Vagina (tissue), 2 donors: ENCODE data around the gene KRT39. TPM values are rescaled to one million over a fixed set of nuclear protein-coding genes. Genes with fewer than 3 reads are reported as not detected.

ENCODE experiments used
- DNase-seq, 2 donors: peaks; one replicate each; pipeline ENCODE4 v3.0.0-alpha.2; 2017; ENCODE audit errors: extremely low spot score in 2 of 2
- H3K27ac ChIP-seq: fragments of 200-600 bp; sonication (generic); one replicate; pipeline ENCODE4 v1.5.1; 2019
- H3K27me3 ChIP-seq: fragments of 200-600 bp; sonication (generic); one replicate; pipeline ENCODE4 v1.5.1; 2019
- H3K36me3 ChIP-seq, 2 donors: fragments of 200-600 bp; sonication (generic); one replicate each; pipeline ENCODE4 v1.5.1; 2017 to 2019
- H3K4me1 ChIP-seq: fragments of 200-600 bp; sonication (generic); one replicate; pipeline ENCODE4 v1.5.1; 2019
- H3K4me3 ChIP-seq, 2 donors: fragments of 200-600 bp; sonication (generic); 1 replicate in 1 of 2; 2 replicates in 1 of 2; pipeline ENCODE4 v1.5.1; 2016 to 2019
- H3K9me3 ChIP-seq: fragments of 200-600 bp; sonication (generic); one replicate; pipeline ENCODE4 v1.5.1; 2019
- POLR2A ChIP-seq, 2 donors: fragments of 450-650 bp; IDR thresholded peaks; one replicate each; pipeline ENCODE4 v1.6.1; 2017; ENCODE audit warnings: antibody characterized with exemption in 2 of 2, mild to moderate bottlenecking in 2 of 2, moderate library complexity in 2 of 2
- POLR2AphosphoS5 ChIP-seq, 2 donors: sonication (generic); formaldehyde crosslinking; IDR thresholded peaks; one replicate each; pipeline ENCODE4 v1.9.0; 2017; ENCODE audit warnings: antibody characterized with exemption in 2 of 2, mild to moderate bottlenecking in 2 of 2, low read depth in 1 of 2; ENCODE audit not compliant: insufficient read depth in 1 of 2
- intact Hi-C: fragments of 100-400 bp; cut with DNase I; formaldehyde crosslinking; loops from one replicate; pipeline ENCODE4 v1.15.1; 2023
- total RNA-seq: library from RNA; depleted of rRNA; stranded (reverse); fragments of >200 nt; gene quantifications from one replicate; pipeline ENCODE4 v1.2.3, GENCODE V29; 2016
- TF ChIP-seq, protein P1 (sequence below), 3 experiments: fragments of 450-650 bp in 2 of 3; fragments of 200-600 bp in 1 of 3; sonication (generic) in 1 of 3; IDR thresholded peaks; one replicate each; pipeline ENCODE4 v1.5.1; 2017 to 2019; ENCODE audit warnings: antibody characterized with exemption in 3 of 3, mild to moderate bottlenecking in 2 of 3, moderate library complexity in 2 of 3

Gene KRT39
- total RNA-seq, 1 donor from 2014 or later = not detected

DNA sequence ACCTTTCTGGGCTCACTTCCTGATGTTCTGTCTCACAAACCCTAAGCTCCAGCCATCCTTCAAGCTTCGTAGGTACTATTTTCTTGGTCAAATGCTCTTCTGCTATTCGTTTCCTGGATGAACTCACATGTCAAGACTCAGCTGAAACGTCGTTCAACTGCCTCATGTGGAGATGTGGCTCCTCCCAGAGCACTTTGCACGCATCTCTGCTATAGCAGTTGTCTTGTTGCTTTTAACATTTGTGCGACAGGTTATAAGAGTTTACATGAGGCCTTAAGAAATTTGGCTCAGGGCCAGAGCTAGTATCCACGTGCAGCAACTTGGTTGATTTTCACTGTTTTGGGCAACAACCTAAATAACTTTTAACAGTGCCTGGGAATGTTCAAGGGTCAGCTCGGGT, 20.2 kb upstream of the KRT39 start:
- Histone ChIP-seq H3K27ac (no peak overlapping the region), H3K4me3 (no peak overlapping the region), H3K9me3 (no peaks in the 10 kb centered on the region), H3K27me3 (no peaks in the 10 kb centered on the region), H3K36me3 (no peaks in the 10 kb centered on the region), H3K4me1 (no peaks in the 10 kb centered on the region)
- intact Hi-C loops = no loop called here
- TF ChIP-seq POLR2AphosphoS5 (IDR thresholded peaks at IDR 0.05; ENCODE audit: insufficient read depth in 1 of 2, low read depth in 1 of 2) (no peak), POLR2A (IDR thresholded peaks at IDR 0.05) (no peak)
- TF ChIP-seq, protein P1, sequence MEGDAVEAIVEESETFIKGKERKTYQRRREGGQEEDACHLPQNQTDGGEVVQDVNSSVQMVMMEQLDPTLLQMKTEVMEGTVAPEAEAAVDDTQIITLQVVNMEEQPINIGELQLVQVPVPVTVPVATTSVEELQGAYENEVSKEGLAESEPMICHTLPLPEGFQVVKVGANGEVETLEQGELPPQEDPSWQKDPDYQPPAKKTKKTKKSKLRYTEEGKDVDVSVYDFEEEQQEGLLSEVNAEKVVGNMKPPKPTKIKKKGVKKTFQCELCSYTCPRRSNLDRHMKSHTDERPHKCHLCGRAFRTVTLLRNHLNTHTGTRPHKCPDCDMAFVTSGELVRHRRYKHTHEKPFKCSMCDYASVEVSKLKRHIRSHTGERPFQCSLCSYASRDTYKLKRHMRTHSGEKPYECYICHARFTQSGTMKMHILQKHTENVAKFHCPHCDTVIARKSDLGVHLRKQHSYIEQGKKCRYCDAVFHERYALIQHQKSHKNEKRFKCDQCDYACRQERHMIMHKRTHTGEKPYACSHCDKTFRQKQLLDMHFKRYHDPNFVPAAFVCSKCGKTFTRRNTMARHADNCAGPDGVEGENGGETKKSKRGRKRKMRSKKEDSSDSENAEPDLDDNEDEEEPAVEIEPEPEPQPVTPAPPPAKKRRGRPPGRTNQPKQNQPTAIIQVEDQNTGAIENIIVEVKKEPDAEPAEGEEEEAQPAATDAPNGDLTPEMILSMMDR (IDR thresholded peaks at IDR 0.05) = no peak
- no peak for DNase-seq

DNA sequence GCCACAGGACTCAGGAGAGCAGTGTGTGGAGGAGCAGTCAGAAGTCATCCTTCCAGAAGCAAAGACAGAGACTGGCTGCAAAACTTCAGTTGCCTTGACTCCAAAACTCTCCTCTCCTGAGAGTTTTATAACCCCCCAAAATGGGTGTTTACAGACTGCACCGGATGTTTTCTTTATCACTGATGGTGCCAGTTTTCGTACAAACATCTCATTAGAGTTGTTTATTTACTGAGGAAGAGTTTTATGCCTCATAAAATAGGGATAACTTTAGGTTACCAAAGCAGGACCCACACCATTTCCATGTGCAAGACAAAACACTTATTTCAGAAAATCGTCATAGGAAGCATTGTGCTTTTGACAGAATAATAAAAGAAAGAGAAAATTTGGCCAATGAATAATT, 17.5 kb upstream of the KRT39 start, which contains the start of gene KRT40:
Gene KRT40 (minus strand): TSS at position 101 of the 400 bp plus-strand sequence. CDS start 53 bp downstream, at position 48.
- TF ChIP-seq POLR2AphosphoS5 (IDR thresholded peaks at IDR 0.05; ENCODE audit: insufficient read depth in 1 of 2, low read depth in 1 of 2) (no peak), POLR2A (IDR thresholded peaks at IDR 0.05) (no peak)
- TF ChIP-seq, protein P1 (IDR thresholded peaks at IDR 0.05) = no peak
- intact Hi-C loops = no loop called here
- no peaks in the 10 kb centered on the region for H3K27me3 ChIP-seq
- no peaks in the 10 kb centered on the region for H3K4me1 ChIP-seq
- H3K4me3 ChIP-seq = no peak within 1 kb of the TSS
- H3K27ac ChIP-seq = no peak within 1 kb of the TSS
- DNase-seq = no peak
- no peaks in the 10 kb centered on the region for H3K36me3 ChIP-seq
- no peaks in the 10 kb centered on the region for H3K9me3 ChIP-seq

DNA sequence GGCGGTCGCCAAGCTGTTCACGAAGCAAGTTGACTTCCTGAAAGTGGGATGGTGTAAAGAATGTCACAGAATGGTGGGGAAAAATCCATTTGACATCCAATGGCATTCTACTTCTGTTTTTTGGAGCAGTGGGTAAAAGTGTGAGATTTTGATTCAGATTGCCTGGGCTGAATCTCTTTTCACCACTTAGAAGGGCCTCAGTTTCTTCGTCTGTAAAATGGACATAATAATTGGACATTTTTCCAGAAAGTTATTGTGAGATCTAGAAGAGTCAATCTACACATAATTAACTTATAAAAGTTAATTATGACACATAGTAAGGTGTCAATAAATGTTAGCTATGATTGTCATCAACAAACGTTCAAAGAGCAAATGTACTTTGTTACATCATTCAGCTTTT, 14.4 kb upstream of the KRT39 start:
- Histone ChIP-seq H3K9me3 (no peaks in the 10 kb centered on the region), H3K4me1 (no peaks in the 10 kb centered on the region), H3K4me3 (no peak overlapping the region), H3K27me3 (no peaks in the 10 kb centered on the region), H3K36me3 (no peaks in the 10 kb centered on the region), H3K27ac (peak overlapping the region; percentile 53)
- no peak for DNase-seq
- TF ChIP-seq, protein P1 (IDR thresholded peaks at IDR 0.05) = no peak
- TF ChIP-seq POLR2A (IDR thresholded peaks at IDR 0.05) (no peak), POLR2AphosphoS5 (IDR thresholded peaks at IDR 0.05; ENCODE audit: insufficient read depth in 1 of 2, low read depth in 1 of 2) (no peak)
- intact Hi-C loops = no loop called here

DNA sequence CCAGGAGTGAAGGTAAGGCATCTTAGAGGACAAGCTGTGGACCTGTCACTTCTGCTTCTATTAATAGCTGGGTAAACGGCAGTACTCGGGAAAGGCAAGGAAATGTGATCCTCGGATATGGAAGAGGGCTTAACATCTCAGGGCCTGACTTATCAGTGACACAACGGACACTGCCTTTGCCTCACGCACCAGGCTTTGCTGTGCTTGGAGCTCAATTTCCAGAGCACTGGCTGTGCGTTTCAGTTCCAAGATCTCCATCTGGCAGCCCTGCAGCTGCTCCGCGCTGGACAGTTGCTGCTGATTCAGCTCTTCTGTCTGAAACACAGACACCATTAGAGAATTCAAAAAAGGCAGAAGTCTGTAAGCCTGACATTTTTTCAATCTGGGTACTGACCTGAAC, 13.8 kb upstream of the KRT39 start:
- no peaks in the 10 kb centered on the region for H3K27me3 ChIP-seq
- H3K9me3 ChIP-seq = no peaks in the 10 kb centered on the region
- TF ChIP-seq POLR2A (IDR thresholded peaks at IDR 0.05) = no peak
- TF ChIP-seq, protein P1 (IDR thresholded peaks at IDR 0.05) = no peak
- TF ChIP-seq POLR2AphosphoS5 (IDR thresholded peaks at IDR 0.05; ENCODE audit: insufficient read depth in 1 of 2, low read depth in 1 of 2) = no peak
- no peak overlapping the region for H3K4me3 ChIP-seq
- H3K36me3 ChIP-seq = no peaks in the 10 kb centered on the region
- intact Hi-C loops = no loop called here
- H3K4me1 ChIP-seq = no peaks in the 10 kb centered on the region
- H3K27ac ChIP-seq = peak overlapping the region; percentile 53
- DNase-seq = no peak

DNA sequence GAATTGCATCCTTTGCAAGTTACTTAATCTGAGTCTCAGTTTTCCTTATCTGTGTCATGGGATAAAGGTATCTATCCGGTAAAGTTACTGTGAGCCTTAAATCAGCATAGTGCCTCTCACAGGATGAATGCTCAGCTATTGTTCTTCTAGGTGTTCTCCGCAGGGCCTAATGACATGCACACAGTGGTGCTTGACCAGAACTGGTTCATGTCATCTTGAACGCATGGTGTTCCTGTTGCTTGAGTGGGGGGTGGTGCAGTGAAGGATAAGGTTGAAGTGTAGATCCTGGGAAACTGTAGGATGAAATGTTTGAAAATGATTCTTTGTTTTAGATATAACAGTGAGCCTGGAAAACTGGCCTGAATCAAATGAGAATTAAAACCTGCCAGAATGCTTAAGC, 13.4 kb upstream of the KRT39 start:
- H3K9me3 ChIP-seq = no peaks in the 10 kb centered on the region
- H3K27me3 ChIP-seq = no peaks in the 10 kb centered on the region
- H3K27ac ChIP-seq = peak overlapping the region; percentile 53
- H3K4me3 ChIP-seq = no peak overlapping the region
- H3K36me3 ChIP-seq = no peaks in the 10 kb centered on the region
- intact Hi-C loops = no loop called here
- TF ChIP-seq POLR2AphosphoS5 (IDR thresholded peaks at IDR 0.05; ENCODE audit: insufficient read depth in 1 of 2, low read depth in 1 of 2) = no peak
- TF ChIP-seq, protein P1 (IDR thresholded peaks at IDR 0.05) = no peak
- no peak for TF ChIP-seq POLR2A (IDR thresholded peaks at IDR 0.05)
- no peak for DNase-seq
- no peaks in the 10 kb centered on the region for H3K4me1 ChIP-seq
